ENCODE results near the gene TRIM65.

DNA sequence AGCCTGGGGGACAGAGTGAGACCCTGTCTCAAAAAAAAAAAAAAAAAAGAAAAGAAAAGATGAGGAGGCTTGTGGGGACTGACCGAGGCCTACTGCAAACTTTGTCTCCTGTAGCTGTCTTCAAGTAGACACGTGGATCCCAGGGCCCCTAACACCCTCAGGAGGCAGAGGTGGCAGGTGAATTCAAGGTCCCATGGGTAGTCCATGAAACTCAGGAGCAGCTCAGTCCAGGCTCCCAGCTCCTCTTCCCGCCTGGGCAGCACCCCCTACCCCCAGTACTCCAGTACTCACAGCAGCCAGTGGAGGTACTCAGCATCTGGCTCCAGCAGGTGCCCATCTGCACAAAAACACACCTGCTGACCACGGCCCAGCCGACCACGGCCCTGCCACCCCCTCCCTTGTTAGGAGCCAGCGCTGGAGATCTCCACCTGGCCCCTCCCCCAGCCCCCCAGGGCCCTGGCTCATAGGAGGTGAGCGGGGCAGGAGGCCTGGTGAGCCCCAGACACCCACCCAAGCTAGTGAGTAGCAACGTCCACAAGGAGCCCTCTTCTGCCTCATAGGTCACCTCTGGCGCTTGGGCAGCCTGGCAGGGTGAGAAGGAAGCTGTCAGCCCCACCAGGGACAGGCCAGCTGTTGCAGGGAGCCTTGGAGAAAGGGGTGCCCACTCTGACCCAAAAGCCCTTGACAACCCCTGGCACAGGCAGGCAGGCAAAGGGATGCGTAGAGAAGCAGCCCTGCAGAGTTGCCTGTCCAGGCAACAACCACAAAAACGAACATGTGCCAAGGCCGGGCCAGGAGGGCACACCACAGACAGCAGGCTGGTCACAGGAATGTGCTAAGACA is 4.2 kb upstream of the TRIM65 start:
- TF ChIP-seq POLR2A (IDR thresholded peaks at IDR 0.05; ENCODE audit: extremely low read depth, insufficient read length) (no peak), MAX (IDR thresholded peaks at IDR 0.05; ENCODE audit: low read depth, low read length) (no peak)
- TF ChIP-seq, protein P1, sequence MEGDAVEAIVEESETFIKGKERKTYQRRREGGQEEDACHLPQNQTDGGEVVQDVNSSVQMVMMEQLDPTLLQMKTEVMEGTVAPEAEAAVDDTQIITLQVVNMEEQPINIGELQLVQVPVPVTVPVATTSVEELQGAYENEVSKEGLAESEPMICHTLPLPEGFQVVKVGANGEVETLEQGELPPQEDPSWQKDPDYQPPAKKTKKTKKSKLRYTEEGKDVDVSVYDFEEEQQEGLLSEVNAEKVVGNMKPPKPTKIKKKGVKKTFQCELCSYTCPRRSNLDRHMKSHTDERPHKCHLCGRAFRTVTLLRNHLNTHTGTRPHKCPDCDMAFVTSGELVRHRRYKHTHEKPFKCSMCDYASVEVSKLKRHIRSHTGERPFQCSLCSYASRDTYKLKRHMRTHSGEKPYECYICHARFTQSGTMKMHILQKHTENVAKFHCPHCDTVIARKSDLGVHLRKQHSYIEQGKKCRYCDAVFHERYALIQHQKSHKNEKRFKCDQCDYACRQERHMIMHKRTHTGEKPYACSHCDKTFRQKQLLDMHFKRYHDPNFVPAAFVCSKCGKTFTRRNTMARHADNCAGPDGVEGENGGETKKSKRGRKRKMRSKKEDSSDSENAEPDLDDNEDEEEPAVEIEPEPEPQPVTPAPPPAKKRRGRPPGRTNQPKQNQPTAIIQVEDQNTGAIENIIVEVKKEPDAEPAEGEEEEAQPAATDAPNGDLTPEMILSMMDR (IDR thresholded peaks at IDR 0.05; ENCODE audit: low read depth, low read length) = no peak
